K562 treated with DMSO at 1 percent for 12 hours (cell line): ENCODE data around the gene ADCY5. TPM values are rescaled to one million over a fixed set of nuclear protein-coding genes. Genes with fewer than 3 reads are reported as not detected.

Experiments used
- total RNA-seq: library from RNA; unstranded; fragments of 300-600 nt; gene quantifications from 2 replicates; pipeline ENCODE4 v1.2.3, GENCODE V29; 2022; ENCODE audit not compliant: insufficient read depth

The ADCY5 gene
- total RNA-seq, result not detected in 2 replicates

DNA sequence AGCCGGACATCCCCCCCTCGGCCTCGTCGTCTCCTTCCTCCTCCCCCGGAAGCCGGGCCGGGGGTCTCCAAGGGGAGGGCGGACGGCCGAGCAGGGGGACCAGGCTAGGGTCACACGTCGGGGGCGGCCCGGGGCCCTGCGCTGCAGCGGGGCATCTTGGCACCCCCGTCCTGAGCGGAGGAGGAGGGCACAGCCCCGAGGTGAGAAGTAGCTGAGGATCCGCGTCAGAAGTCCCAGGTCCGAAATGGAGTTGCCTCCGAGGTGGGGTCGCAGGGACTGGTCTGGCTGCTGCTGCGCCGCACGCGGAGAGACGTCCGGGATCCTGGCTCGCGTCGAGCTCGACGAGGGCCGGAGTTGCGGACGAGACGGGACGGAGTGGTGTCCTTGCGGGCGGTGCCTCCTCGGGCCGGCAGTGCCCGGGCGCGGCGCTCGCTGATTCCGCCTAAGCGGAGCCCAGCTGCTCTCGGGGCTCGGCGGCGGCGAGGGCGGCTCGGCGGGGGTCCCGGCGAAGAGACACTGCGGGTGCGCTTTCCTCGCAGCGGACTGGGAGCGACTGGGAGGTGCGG is at the start of gene ADCY5:
TSS of gene ADCY5 (minus strand) at position 555 of the 566 bp plus-strand sequence. CDS start at position 10, 545 bp downstream.

Other genes starting within 250 kb of the ADCY5 start
- 9.4 and 16.8 TPM in 2 replicates for gene SEC22A, start 247.1 kb downstream of the ADCY5 start, total RNA-seq
- gene HACD2, start 136.0 kb upstream of the ADCY5 start, total RNA-seq, result 0.65 and 6.0 TPM in 2 replicates